Fibroblast of lung (primary cell): ENCODE results near the gene TAS1R2. TPM values are rescaled to one million over a fixed set of nuclear protein-coding genes. Genes with fewer than 3 reads are reported as not detected.

Source experiments
- DNase-seq, 2 donors: peaks; one replicate each; pipeline versions ENCODE4 v3.0.0 to v3.0.0-alpha.2; 2010; ENCODE audit warnings: low read depth in 2 of 2
- H2AFZ ChIP-seq: 2 replicates; pipeline ENCODE4 v1.5.1; 2012; ENCODE audit warnings: low read length, control low read depth, inconsistent platforms
- H3K27ac ChIP-seq: 2 replicates; pipeline ENCODE4 v1.5.1; 2011; ENCODE audit warnings: low read length, control low read depth; ENCODE audit not compliant: insufficient read depth
- H3K27me3 ChIP-seq: 2 replicates; pipeline ENCODE4 v1.5.1; 2011; ENCODE audit warnings: mild to moderate bottlenecking, low read length; ENCODE audit not compliant: control insufficient read depth, insufficient read depth
- H3K36me3 ChIP-seq: 2 replicates; pipeline ENCODE4 v1.5.1; 2011; ENCODE audit warnings: low read length; ENCODE audit not compliant: control insufficient read depth, insufficient read depth
- H3K4me1 ChIP-seq: 2 replicates; pipeline ENCODE4 v1.5.1; 2011; ENCODE audit warnings: low read length; ENCODE audit not compliant: control insufficient read depth, insufficient read depth; ENCODE audit errors: extremely low read depth
- H3K4me2 ChIP-seq: 2 replicates; pipeline ENCODE4 v1.5.1; 2011; ENCODE audit warnings: low read length, control low read depth; ENCODE audit not compliant: insufficient read depth; ENCODE audit errors: extremely low read depth
- H3K4me3 ChIP-seq, 4 experiments: fragments of 200-600 bp in 1 of 4; sonication (generic) in 1 of 4; replicated peaks in 1 of 4; 2 replicates each; pipeline ENCODE4 v1.5.1; 2011 to 2016; ENCODE audit warnings: low read length in 4 of 4, low read depth in 3 of 4, mild to moderate bottlenecking in 3 of 4, control low read depth in 2 of 4, inconsistent platforms in 1 of 4, mixed read lengths in 1 of 4; ENCODE audit not compliant: insufficient read depth in 1 of 4; ENCODE audit errors: control extremely low read depth in 1 of 4
- H3K79me2 ChIP-seq: 2 replicates; pipeline ENCODE4 v1.5.1; 2012; ENCODE audit warnings: mild to moderate bottlenecking, low read length, inconsistent platforms; ENCODE audit not compliant: control insufficient read depth, insufficient read depth
- H3K9ac ChIP-seq: 2 replicates; pipeline ENCODE4 v1.5.1; 2011; ENCODE audit warnings: mild to moderate bottlenecking, low read length, control low read depth; ENCODE audit not compliant: insufficient read depth
- H3K9me3 ChIP-seq: 2 replicates; pipeline ENCODE4 v1.5.1; 2012; ENCODE audit warnings: low read depth, low read length; ENCODE audit not compliant: control insufficient read depth, insufficient read depth
- H4K20me1 ChIP-seq: 2 replicates; pipeline ENCODE4 v1.5.1; 2011; ENCODE audit warnings: low read length; ENCODE audit not compliant: control insufficient read depth, insufficient read depth; ENCODE audit errors: extremely low read depth
- CTCF ChIP-seq, 2 donors: IDR thresholded peaks in 1 of 2; conservative IDR thresholded peaks in 1 of 2; 1 replicate in 1 of 2; 2 replicates in 1 of 2; pipeline ENCODE4 v1.5.1; 2011 to 2012; ENCODE audit warnings: low read length in 2 of 2, control low read depth in 1 of 2, inconsistent platforms in 1 of 2, low read depth in 1 of 2, mild to moderate bottlenecking in 1 of 2
- EZH2 ChIP-seq: IDR thresholded peaks from 2 replicates; pipeline ENCODE4 v1.5.1; 2012; ENCODE audit warnings: low read length, control low read depth, mild to moderate bottlenecking; ENCODE audit errors: missing control alignments
- polyA plus RNA-seq, 2 donors: library from polyadenylated mRNA; depleted of rRNA in 1 of 2; stranded (reverse) in 1 of 2; unstranded in 1 of 2; fragments of >200 nt; gene quantifications; 2 replicates each; pipeline ENCODE4 v1.2.1, GENCODE V29; 2011 to 2012; ENCODE audit warnings: missing spikeins in 1 of 2
- total RNA-seq: library from RNA; depleted of rRNA; stranded (reverse); fragments of >200 nt; gene quantifications from 2 replicates; pipeline ENCODE4 v1.2.1, GENCODE V29; 2014

Gene TAS1R2
- total and polyA plus RNA-seq, 2 donors (not counting 1 experiment from before 2014, with no cell fraction given) = not detected

GRCh38 chr1:18796950-18797349, 62.5 kb downstream of the TAS1R2 start:
- Histone ChIP-seq H3K4me3 (no peak overlapping the region), H3K27me3 (no peaks in the 10 kb centered on the region), H3K9me3 (no peaks in the 10 kb centered on the region), H3K36me3 (no peaks in the 10 kb centered on the region), H3K4me2 (no peak overlapping the region), H3K27ac (no peak overlapping the region), H3K79me2 (no peaks in the 10 kb centered on the region), H3K9ac (no peak overlapping the region), H2AFZ (no peak overlapping the region), H3K4me1 (no peaks in the 10 kb centered on the region), H4K20me1 (no peaks in the 10 kb centered on the region)
- DNase-seq = no peak
- TF ChIP-seq CTCF (conservative IDR thresholded peaks at IDR 0.05 in 1 of 2, IDR thresholded peaks at IDR 0.05 in 1 of 2; ENCODE audit: low read depth in 1 of 2, low read length in 2 of 2) (no peak), EZH2 (no peak)

GRCh38 chr1:18795002-18795689, 64.3 kb downstream of the TAS1R2 start:
- Histone ChIP-seq H3K36me3 (no peaks in the 10 kb centered on the region), H3K4me1 (no peaks in the 10 kb centered on the region), H4K20me1 (no peaks in the 10 kb centered on the region), H3K79me2 (no peaks in the 10 kb centered on the region), H3K27me3 (no peaks in the 10 kb centered on the region), H2AFZ (no peak overlapping the region), H3K9me3 (no peaks in the 10 kb centered on the region), H3K4me3 (no peak overlapping the region), H3K27ac (no peak overlapping the region), H3K4me2 (no peak overlapping the region), H3K9ac (no peak overlapping the region)
- TF ChIP-seq EZH2 (no peak), CTCF (conservative IDR thresholded peaks at IDR 0.05 in 1 of 2, IDR thresholded peaks at IDR 0.05 in 1 of 2; ENCODE audit: low read depth in 1 of 2, low read length in 2 of 2) (no peak)
- no peak for DNase-seq

GRCh38 chr1:18794561-18794960, 64.9 kb downstream of the TAS1R2 start:
- TF ChIP-seq EZH2 = no peak
- TF ChIP-seq CTCF (conservative IDR thresholded peaks at IDR 0.05 in 1 of 2, IDR thresholded peaks at IDR 0.05 in 1 of 2; ENCODE audit: low read depth in 1 of 2, low read length in 2 of 2) = no peak
- Histone ChIP-seq H3K9ac (no peak overlapping the region), H2AFZ (no peak overlapping the region), H3K9me3 (no peaks in the 10 kb centered on the region), H3K4me2 (no peak overlapping the region), H3K36me3 (no peaks in the 10 kb centered on the region), H3K27ac (no peak overlapping the region), H4K20me1 (no peaks in the 10 kb centered on the region), H3K4me1 (no peaks in the 10 kb centered on the region), H3K79me2 (no peaks in the 10 kb centered on the region), H3K27me3 (no peaks in the 10 kb centered on the region), H3K4me3 (no peak overlapping the region)
- no peak for DNase-seq
